Mesothelial cell of epicardium (in vitro differentiated cells): ENCODE data around the gene GORAB. TPM values are rescaled to one million over a fixed set of nuclear protein-coding genes. Genes with fewer than 3 reads are reported as not detected.

Experiments
- DNase-seq, 2 experiments: peaks; one replicate each; pipeline ENCODE4 v3.0.0; 2021; ENCODE audit warnings: low spot score in 2 of 2; ENCODE audit not compliant: unreplicated experiment in 2 of 2
- H3K27ac Mint-ChIP-seq: 2 replicates; pipeline ENCODE4 v1.8.0; 2021; ENCODE audit warnings: mixed read lengths
- H3K27me3 Mint-ChIP-seq: 2 replicates; pipeline ENCODE4 v1.8.0; 2021; ENCODE audit warnings: low read depth, mixed read lengths
- H3K36me3 Mint-ChIP-seq: 2 replicates; pipeline ENCODE4 v1.8.0; 2021; ENCODE audit warnings: mixed read lengths
- H3K4me1 Mint-ChIP-seq: 2 replicates; pipeline ENCODE4 v1.8.0; 2021; ENCODE audit warnings: mixed read lengths
- H3K4me3 Mint-ChIP-seq: 2 replicates; pipeline ENCODE4 v1.8.0; 2021; ENCODE audit warnings: mild to moderate bottlenecking, moderate library complexity, mixed read lengths
- H3K9me3 Mint-ChIP-seq: 2 replicates; pipeline ENCODE4 v1.8.0; 2021; ENCODE audit warnings: mixed read lengths
- CTCF ChIP-seq: fragments of 200-600 bp; sonication (generic); IDR thresholded peaks from one replicate; pipeline ENCODE4 v1.5.0; 2021; ENCODE audit warnings: antibody characterized with exemption; ENCODE audit not compliant: unreplicated experiment
- total RNA-seq: library from RNA; stranded (reverse); gene quantifications from 3 replicates; pipeline ENCODE4 v1.2.1, GENCODE V29; 2021

GORAB gene
- total RNA-seq, 1 donor from 2014 or later: 15.7 TPM

DNA sequence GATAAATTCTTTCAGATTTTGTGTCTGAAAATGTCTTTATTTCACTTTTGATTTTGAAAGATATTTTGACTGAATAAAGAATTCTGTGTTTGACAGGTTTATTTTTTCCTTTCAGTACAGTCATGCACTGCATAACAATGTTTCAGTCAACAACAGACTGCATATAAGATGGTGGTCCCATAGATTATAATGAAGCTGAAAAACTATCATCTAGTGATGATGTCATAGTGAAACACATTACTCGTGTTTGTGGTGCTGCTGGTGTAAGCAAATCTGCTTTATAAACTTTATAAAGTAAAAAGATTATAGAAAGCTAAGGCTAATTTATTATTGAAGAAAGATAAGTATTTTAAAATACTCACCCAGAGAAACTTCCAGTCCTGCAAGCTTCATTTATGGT, 66.7 kb downstream of the GORAB start:
- Mint-ChIP-seq H3K27me3 (no peaks in the 10 kb centered on the region), H3K27ac (no peak overlapping the region), H3K4me1 (no peaks in the 10 kb centered on the region), H3K9me3 (peaks cover 47% of the 10 kb centered on the region), H3K36me3 (peaks cover 10% of the 10 kb centered on the region), H3K4me3 (no peak overlapping the region)
- DNase-seq: no peak
- TF ChIP-seq CTCF: no peak

DNA sequence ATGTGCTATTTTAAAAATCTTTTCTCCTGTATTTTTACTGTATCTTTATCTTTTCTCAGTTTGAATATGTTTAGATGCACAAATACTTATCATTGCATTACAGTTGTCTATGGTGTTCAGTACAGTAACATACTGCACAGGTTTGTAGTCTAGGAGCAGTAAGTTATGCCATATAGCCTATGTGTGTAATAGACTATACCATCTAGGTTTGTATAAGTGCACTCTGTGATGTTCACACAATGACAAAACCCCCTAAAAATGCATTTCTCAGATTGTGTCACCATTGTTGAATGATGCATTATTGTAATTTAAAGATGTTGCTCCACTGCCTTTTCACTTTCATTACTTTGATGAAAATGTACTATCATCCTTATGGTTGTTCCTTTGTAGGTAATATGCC, 67.1 kb downstream of the GORAB start:
- Mint-ChIP-seq H3K9me3 (peaks cover 47% of the 10 kb centered on the region), H3K27me3 (no peaks in the 10 kb centered on the region), H3K4me1 (no peaks in the 10 kb centered on the region), H3K27ac (no peak overlapping the region), H3K4me3 (no peak overlapping the region), H3K36me3 (peaks cover 10% of the 10 kb centered on the region)
- no peak for DNase-seq
- no peak for TF ChIP-seq CTCF

- H3K4me1 Mint-ChIP-seq: no peaks in the 10 kb centered on the region
- H3K9me3 Mint-ChIP-seq: peaks cover 40% of the 10 kb centered on the region
- H3K27ac Mint-ChIP-seq: no peak overlapping the region
- DNase-seq: no peak
- H3K27me3 Mint-ChIP-seq: no peaks in the 10 kb centered on the region
- TF ChIP-seq CTCF: no peak
- no peak overlapping the region for H3K4me3 Mint-ChIP-seq
- peaks cover 10% of the 10 kb centered on the region for H3K36me3 Mint-ChIP-seq
These were observed 69.9 kb downstream of the GORAB start for GRCh38 chr1:170601866-170602265.

Other genes with a start within 250 kb of the GORAB start
- gene PRRX1, start 132.0 kb downstream of the GORAB start, total RNA-seq: 8.0 to 9.7 TPM (median 8.9 TPM) in 3 replicates